HL-60 (cell line): ENCODE measurements around the gene ATRIP.

Source experiments
- DNase-seq, 2 experiments: peaks; one replicate each; pipeline ENCODE4 v3.0.0-alpha.2; 2010 to 2020; ENCODE audit warnings: low read depth in 1 of 2, low spot score in 1 of 2
- H3K27ac ChIP-seq: fragments of 250-450 bp; sonication (Bioruptor Pico); replicated peaks from 2 replicates; pipeline ENCODE4 v1.5.1; 2020; ENCODE audit warnings: mild to moderate bottlenecking, moderate library complexity
- H3K27me3 ChIP-seq: fragments of 250-450 bp; sonication (Bioruptor Pico); 2 replicates; pipeline ENCODE4 v1.5.1; 2021; ENCODE audit warnings: mild to moderate bottlenecking, moderate library complexity; ENCODE audit not compliant: insufficient read depth, poor library complexity, severe bottlenecking
- H3K4me3 ChIP-seq: replicated peaks from 2 replicates; pipeline ENCODE4 v1.5.1; 2011; ENCODE audit warnings: mild to moderate bottlenecking, control low read depth, low read length; ENCODE audit not compliant: insufficient read depth
- GABPA ChIP-seq: IDR thresholded peaks from 2 replicates; pipeline ENCODE4 v1.6.1; 2012; ENCODE audit warnings: low read depth
- POLR2AphosphoS5 ChIP-seq: IDR thresholded peaks from 2 replicates; pipeline ENCODE4 v1.6.1; 2012; ENCODE audit warnings: low read depth
- SPI1 ChIP-seq: IDR thresholded peaks from 2 replicates; pipeline ENCODE4 v1.6.1; 2012; ENCODE audit warnings: low read depth, mild to moderate bottlenecking, borderline replicate concordance
- TF ChIP-seq, protein P1 (sequence below): IDR thresholded peaks from one replicate; pipeline ENCODE4 v1.5.1; 2011; ENCODE audit warnings: low read length, control low read depth, inconsistent platforms; ENCODE audit not compliant: insufficient read depth
- TF ChIP-seq, protein P2 (sequence below): IDR thresholded peaks from 2 replicates; pipeline ENCODE4 v1.6.1; 2012; ENCODE audit warnings: low read depth; ENCODE audit not compliant: insufficient replicate concordance

The ATRIP gene

DNA sequence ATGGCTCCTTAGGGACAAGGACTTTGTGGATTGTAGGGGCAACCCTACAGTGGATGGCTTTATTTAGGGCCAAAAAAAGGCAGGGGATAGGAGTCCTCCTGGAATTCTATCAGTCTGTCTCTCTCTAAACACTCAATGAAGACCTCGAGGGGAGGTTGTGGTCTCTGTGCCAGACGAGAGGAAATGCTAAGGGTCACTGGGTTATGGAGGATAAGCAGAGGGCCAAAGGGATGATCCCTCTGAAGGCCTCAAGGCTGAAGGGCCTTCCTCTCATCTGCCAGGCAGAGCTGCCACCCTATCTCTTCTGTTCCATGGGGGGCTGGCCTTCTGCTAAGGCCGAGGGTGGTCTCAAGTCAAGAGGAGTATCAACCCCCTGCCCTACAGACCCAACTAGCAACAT, 43.6 kb upstream of the ATRIP start:
- Histone ChIP-seq H3K27ac (no peak overlapping the region), H3K4me3 (no peak overlapping the region), H3K27me3 (no peaks in the 10 kb centered on the region)
- no peak for TF ChIP-seq GABPA
- TF ChIP-seq, protein P1, sequence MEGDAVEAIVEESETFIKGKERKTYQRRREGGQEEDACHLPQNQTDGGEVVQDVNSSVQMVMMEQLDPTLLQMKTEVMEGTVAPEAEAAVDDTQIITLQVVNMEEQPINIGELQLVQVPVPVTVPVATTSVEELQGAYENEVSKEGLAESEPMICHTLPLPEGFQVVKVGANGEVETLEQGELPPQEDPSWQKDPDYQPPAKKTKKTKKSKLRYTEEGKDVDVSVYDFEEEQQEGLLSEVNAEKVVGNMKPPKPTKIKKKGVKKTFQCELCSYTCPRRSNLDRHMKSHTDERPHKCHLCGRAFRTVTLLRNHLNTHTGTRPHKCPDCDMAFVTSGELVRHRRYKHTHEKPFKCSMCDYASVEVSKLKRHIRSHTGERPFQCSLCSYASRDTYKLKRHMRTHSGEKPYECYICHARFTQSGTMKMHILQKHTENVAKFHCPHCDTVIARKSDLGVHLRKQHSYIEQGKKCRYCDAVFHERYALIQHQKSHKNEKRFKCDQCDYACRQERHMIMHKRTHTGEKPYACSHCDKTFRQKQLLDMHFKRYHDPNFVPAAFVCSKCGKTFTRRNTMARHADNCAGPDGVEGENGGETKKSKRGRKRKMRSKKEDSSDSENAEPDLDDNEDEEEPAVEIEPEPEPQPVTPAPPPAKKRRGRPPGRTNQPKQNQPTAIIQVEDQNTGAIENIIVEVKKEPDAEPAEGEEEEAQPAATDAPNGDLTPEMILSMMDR: no peak
- TF ChIP-seq POLR2AphosphoS5: no peak
- TF ChIP-seq SPI1: no peak
- TF ChIP-seq, protein P2, sequence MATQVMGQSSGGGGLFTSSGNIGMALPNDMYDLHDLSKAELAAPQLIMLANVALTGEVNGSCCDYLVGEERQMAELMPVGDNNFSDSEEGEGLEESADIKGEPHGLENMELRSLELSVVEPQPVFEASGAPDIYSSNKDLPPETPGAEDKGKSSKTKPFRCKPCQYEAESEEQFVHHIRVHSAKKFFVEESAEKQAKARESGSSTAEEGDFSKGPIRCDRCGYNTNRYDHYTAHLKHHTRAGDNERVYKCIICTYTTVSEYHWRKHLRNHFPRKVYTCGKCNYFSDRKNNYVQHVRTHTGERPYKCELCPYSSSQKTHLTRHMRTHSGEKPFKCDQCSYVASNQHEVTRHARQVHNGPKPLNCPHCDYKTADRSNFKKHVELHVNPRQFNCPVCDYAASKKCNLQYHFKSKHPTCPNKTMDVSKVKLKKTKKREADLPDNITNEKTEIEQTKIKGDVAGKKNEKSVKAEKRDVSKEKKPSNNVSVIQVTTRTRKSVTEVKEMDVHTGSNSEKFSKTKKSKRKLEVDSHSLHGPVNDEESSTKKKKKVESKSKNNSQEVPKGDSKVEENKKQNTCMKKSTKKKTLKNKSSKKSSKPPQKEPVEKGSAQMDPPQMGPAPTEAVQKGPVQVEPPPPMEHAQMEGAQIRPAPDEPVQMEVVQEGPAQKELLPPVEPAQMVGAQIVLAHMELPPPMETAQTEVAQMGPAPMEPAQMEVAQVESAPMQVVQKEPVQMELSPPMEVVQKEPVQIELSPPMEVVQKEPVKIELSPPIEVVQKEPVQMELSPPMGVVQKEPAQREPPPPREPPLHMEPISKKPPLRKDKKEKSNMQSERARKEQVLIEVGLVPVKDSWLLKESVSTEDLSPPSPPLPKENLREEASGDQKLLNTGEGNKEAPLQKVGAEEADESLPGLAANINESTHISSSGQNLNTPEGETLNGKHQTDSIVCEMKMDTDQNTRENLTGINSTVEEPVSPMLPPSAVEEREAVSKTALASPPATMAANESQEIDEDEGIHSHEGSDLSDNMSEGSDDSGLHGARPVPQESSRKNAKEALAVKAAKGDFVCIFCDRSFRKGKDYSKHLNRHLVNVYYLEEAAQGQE: no peak
- no peak for DNase-seq

DNA sequence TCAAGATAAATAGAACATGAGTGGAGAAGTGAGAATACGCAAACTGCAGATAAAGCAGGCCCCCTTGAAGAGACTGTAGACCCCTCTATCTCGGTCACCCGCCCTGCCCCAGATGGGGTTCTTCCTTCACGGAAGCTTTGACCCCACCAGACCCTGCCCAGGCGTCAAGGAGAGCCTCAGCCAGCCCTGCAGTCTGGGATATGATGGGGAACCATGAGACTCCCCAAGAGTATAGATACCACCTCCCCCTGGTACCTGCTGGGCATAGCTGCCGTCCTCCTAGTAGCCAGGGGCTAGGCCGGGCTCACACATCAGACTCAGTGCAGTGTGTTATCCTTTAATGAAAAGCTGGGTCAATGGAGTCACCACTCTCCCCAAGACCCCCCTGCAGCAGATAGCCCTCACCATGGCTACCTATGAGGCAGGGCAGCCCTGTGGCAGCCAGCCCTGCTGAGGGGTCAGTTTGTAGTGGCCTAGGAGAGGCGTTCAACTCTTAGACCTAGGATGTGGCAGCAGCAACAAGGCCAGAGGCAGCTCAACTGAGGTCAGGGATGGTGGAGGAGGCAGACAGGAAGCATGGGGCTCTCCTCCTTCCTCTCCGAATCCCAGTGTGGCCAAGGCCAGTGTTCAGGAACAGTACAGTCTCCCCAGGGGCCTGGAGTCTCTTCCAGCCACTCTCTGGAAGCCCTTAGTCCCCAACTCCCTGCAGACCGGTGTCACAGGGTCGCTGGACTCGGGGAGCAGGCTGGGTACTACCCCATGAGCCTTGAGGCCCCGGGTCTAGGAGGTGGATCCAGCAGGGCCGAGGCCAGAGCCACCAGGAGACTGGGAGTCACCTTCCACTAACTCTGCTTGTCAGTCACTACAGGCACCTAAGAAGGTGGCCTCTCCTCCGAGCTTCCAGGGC, 42.8 kb upstream of the ATRIP start:
- DNase-seq: no peak
- TF ChIP-seq POLR2AphosphoS5 (no peak), SPI1 (no peak), GABPA (no peak)
- TF ChIP-seq, protein P1: no peak
- TF ChIP-seq, protein P2: no peak
- H3K4me3 ChIP-seq: no peak overlapping the region
- H3K27me3 ChIP-seq: no peaks in the 10 kb centered on the region
- H3K27ac ChIP-seq: no peak overlapping the region

DNA sequence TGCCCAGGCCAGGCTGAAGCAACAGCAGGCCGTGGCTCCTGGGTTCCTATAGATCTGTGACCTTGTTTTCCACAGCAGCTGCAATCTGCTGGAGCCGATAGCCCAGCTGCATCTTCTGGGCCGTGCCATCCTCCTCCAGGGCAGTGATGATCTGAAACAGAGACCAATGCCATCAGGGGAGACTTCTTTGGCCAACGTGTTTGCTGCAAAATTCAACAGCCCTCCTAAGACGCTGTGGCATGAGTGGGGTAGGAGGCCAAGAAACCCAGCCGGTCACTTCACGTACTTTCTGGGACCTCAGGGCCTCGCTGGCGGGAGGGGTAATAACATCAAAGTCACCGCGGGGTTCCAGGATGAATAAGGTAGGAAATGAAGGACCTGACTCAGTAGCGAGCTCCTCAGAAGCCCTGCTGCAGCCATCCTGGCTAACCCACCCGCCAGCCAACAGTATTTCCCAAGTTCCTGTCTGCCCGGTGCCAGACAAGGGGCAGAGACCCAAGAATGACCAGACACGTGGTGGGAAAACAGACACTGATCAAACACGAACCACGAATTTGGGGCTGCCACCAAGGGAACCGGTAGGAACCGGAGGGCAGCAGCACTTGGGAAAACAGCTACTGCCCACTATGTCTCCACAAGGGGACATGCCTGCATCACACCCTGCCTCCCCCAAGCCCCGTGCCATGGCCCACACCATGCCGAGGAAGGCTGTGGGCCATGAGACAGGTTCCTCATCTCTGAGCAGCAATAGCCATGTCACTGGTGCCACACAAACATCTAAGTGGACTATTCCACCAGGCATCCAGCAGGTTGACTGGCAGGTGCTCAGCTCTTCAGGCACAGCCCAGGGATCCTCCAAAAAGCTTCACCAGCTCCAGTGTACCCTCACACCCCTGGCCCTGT, 41.8 kb upstream of the ATRIP start:
- TF ChIP-seq SPI1 (no peak), GABPA (no peak), POLR2AphosphoS5 (no peak)
- TF ChIP-seq, protein P2: no peak
- TF ChIP-seq, protein P1: no peak
- H3K27ac ChIP-seq: no peak overlapping the region
- no peaks in the 10 kb centered on the region for H3K27me3 ChIP-seq
- H3K4me3 ChIP-seq: no peak overlapping the region
- no peak for DNase-seq
